Measurements from ENCODE around the gene RACK1. TPM values are rescaled to one million over a fixed set of nuclear protein-coding genes. Genes with fewer than 3 reads are reported as not detected.

RACK1 gene
- total and polyA plus RNA-seq, 2 of the 13 experiments (the other 11 are each of a cell fraction or from before 2014, with no cell fraction given) = 2,514 to 6,141 TPM

DNA sequence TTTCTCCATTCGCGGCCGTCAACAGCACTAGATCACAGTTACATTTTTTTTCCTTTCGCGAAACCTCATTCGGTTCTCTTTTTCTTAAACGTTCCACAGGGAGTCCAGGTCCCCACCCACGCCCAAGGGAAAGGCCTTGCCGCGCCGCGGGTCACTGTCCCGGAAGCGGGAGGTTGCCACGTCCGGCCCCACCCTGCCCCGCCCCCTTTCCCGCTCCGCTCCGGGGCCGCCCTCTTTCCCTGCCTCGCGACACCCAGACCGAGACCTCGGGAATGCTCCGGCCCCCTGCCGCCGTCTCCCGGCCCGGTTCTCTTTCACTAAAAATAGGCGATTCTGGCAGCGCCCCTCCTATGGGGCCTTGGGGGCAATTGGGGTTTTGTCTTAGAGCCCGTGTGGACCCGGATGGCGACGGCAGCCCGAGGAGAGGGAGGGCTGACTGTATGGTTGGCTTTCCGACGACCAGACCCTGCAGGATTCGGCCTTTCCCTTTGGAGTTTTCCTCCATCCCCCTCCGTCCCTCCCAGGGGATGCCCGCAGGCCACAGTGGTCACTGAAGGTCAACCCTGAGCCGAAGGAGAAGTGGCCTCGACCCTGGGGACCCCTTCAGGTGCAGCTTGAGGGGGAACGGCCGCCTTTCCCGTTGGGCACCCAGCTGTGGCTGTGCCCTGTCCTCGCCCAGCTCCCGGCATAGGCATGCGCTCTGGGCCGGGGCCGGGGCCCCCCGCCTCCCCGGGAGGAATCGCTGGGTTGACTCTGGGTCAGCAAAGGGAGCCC, 2.8 kb upstream of the RACK1 start (continued):
- TF ChIP-seq ZFY (CRISPR knock-in tag; IDR thresholded peaks at IDR 0.05) (peak; percentile 84), MXD3 (CRISPR knock-in tag; IDR thresholded peaks at IDR 0.05) (peak; percentile 74; the same call in 1 of the 2 replicates), ZBTB43 (CRISPR knock-in tag; conservative IDR thresholded peaks at IDR 0.05) (0 out of 2 replicates have a peak, but pooled peaks have one; percentile 37), ZNF878 (CRISPR knock-in tag; IDR thresholded peaks at IDR 0.05) (peak; percentile 43; the same call in 1 of the 2 replicates), ZNF570 (CRISPR knock-in tag; IDR thresholded peaks at IDR 0.05; ENCODE audit: borderline replicate concordance) (0 out of 2 replicates have a peak, but pooled peaks have one; percentile 42), ZNF75D (CRISPR knock-in tag; IDR thresholded peaks at IDR 0.05; ENCODE audit: borderline replicate concordance) (peak; percentile 55; the same call in 1 of the 2 replicates), ZNF800 (CRISPR knock-in tag; IDR thresholded peaks at IDR 0.05) (peak; percentile 29; the same call in 1 of the 2 replicates), KLF16 (CRISPR knock-in tag; IDR thresholded peaks at IDR 0.05) (peak in 1 of 2 experiments; percentile 25; a peak in 2 of 4 replicates), KLF13 (CRISPR knock-in tag; IDR thresholded peaks at IDR 0.05) (0 out of 2 replicates have a peak, but pooled peaks have one; percentile 21), FOXK1 (CRISPR knock-in tag; IDR thresholded peaks at IDR 0.05; ENCODE audit: borderline replicate concordance, low read depth) (no peak), ZMYM4 (CRISPR knock-in tag; IDR thresholded peaks at IDR 0.05) (0 out of 2 replicates have a peak, but pooled peaks have one; percentile 23), SMAD1 (CRISPR knock-in tag; IDR thresholded peaks at IDR 0.05; ENCODE audit: borderline replicate concordance, low read depth) (0 out of 2 replicates have a peak, but pooled peaks have one; percentile 21), ZNF737 (CRISPR knock-in tag; IDR thresholded peaks at IDR 0.05; ENCODE audit: borderline replicate concordance) (no peak)
- TF ChIP-seq, protein P1, sequence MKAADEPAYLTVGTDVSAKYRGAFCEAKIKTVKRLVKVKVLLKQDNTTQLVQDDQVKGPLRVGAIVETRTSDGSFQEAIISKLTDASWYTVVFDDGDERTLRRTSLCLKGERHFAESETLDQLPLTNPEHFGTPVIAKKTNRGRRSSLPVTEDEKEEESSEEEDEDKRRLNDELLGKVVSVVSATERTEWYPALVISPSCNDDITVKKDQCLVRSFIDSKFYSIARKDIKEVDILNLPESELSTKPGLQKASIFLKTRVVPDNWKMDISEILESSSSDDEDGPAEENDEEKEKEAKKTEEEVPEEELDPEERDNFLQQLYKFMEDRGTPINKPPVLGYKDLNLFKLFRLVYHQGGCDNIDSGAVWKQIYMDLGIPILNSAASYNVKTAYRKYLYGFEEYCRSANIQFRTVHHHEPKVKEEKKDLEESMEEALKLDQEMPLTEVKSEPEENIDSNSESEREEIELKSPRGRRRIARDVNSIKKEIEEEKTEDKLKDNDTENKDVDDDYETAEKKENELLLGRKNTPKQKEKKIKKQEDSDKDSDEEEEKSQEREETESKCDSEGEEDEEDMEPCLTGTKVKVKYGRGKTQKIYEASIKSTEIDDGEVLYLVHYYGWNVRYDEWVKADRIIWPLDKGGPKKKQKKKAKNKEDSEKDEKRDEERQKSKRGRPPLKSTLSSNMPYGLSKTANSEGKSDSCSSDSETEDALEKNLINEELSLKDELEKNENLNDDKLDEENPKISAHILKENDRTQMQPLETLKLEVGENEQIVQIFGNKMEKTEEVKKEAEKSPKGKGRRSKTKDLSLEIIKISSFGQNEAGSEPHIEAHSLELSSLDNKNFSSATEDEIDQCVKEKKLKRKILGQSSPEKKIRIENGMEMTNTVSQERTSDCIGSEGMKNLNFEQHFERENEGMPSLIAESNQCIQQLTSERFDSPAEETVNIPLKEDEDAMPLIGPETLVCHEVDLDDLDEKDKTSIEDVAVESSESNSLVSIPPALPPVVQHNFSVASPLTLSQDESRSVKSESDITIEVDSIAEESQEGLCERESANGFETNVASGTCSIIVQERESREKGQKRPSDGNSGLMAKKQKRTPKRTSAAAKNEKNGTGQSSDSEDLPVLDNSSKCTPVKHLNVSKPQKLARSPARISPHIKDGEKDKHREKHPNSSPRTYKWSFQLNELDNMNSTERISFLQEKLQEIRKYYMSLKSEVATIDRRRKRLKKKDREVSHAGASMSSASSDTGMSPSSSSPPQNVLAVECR (CRISPR knock-in tag; IDR thresholded peaks at IDR 0.05; ENCODE audit: borderline replicate concordance) = peak; percentile 72; the same call in 1 of the 2 replicates
- TF ChIP-seq, protein P2, sequence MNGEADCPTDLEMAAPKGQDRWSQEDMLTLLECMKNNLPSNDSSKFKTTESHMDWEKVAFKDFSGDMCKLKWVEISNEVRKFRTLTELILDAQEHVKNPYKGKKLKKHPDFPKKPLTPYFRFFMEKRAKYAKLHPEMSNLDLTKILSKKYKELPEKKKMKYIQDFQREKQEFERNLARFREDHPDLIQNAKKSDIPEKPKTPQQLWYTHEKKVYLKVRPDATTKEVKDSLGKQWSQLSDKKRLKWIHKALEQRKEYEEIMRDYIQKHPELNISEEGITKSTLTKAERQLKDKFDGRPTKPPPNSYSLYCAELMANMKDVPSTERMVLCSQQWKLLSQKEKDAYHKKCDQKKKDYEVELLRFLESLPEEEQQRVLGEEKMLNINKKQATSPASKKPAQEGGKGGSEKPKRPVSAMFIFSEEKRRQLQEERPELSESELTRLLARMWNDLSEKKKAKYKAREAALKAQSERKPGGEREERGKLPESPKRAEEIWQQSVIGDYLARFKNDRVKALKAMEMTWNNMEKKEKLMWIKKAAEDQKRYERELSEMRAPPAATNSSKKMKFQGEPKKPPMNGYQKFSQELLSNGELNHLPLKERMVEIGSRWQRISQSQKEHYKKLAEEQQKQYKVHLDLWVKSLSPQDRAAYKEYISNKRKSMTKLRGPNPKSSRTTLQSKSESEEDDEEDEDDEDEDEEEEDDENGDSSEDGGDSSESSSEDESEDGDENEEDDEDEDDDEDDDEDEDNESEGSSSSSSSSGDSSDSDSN (CRISPR knock-in tag; IDR thresholded peaks at IDR 0.05) = peak; percentile 74

All from HepG2 (cell line).